IPS DF 6.9 (cell line): Measurements from ENCODE around the gene ME2.
"Not testable (repeated sequence)": the region's sequence is repeated elsewhere in the genome, so short reads cannot be mapped to it uniquely, and the experiment has no call there.

Source experiments
- DNase-seq: peaks from one replicate; pipeline ENCODE4 v3.0.0-alpha.2; 2013; ENCODE audit warnings: low read depth, low spot score
- H3K27ac ChIP-seq: one replicate; pipeline ENCODE4 v1.5.1; 2013; ENCODE audit warnings: low read length, control low read depth
- H3K27me3 ChIP-seq: 2 replicates; pipeline ENCODE4 v1.6.1; 2013; ENCODE audit warnings: mild to moderate bottlenecking, low read length; ENCODE audit not compliant: control insufficient read depth, insufficient read depth
- H3K36me3 ChIP-seq: 2 replicates; pipeline ENCODE4 v1.6.1; 2013; ENCODE audit warnings: low read length; ENCODE audit not compliant: control insufficient read depth, insufficient read depth
- H3K4me1 ChIP-seq: 2 replicates; pipeline ENCODE4 v1.6.1; 2013; ENCODE audit warnings: low read length; ENCODE audit not compliant: control insufficient read depth, insufficient read depth
- H3K4me3 ChIP-seq: 2 replicates; pipeline ENCODE4 v1.5.1; 2013; ENCODE audit warnings: mild to moderate bottlenecking, low read length
- H3K9me3 ChIP-seq: 2 replicates; pipeline ENCODE4 v1.6.1; 2013; ENCODE audit warnings: low read length, inconsistent platforms; ENCODE audit not compliant: control insufficient read depth, insufficient read depth
- WGBS: extraction: QIAGEN DNeasy Blood & Tissue Kit; methylation state at CpG from one replicate; pipeline ENCODE4 v1.1.7; 2013; ENCODE audit warnings: mixed read lengths, missing lambda C conversion rate; ENCODE audit not compliant: insufficient read length, insufficient coverage; 5-methylcytosine and 5-hydroxymethylcytosine counted together

ME2 gene

DNA sequence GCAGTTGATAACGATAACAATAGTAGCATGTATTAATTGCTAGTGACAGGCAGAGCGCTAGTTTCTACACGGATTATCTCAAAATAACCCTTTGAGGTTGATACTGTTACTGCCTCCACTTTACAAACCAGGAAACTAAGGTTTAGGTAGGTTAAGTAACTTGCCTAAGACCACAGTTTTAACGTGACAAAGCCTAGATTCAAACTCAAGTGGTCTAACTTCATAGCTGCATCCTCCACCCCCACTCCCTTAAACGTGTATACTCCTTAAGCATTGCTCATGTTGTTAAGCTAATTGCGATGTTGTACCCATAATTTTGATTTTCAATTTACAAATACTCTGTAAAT, 1.2 kb downstream of the ME2 start:
- no peaks in the 10 kb centered on the region for H3K27me3 ChIP-seq

DNA sequence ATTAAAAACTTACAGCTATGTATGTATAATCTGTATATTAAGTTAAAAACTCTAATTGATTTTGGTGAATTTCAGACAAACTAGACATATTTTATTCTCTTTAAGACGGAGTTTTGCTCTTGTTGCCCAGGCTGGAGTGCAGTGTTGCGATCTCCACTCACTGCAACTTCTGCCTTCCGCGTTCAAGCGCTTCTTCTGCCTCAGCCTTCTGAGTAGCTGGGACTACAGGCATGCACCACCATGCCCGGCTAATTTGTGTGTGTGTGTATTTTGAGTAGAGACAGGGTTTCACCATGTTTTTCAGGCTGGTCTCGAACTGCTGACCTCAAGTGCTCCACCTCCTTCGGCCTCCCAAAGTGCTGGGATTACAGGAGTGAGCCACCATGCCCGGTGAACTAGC, 2.0 kb downstream of the ME2 start:
- H3K27ac ChIP-seq, H3K27me3 ChIP-seq, DNase-seq, H3K36me3 ChIP-seq, H3K4me3 ChIP-seq, H3K4me1 ChIP-seq, H3K9me3 ChIP-seq: not testable (repeated sequence)
- WGBS: no CpG with 5 or more reads among the region's 9 CpGs

More for the DNA sequence above, 1.2 kb downstream of the ME2 start:
- Histone ChIP-seq H3K36me3 (no peaks in the 10 kb centered on the region), H3K9me3 (no peaks in the 10 kb centered on the region), H3K27ac (no peak overlapping the region), H3K4me3 (peak overlapping the region; percentile 74; the same call in 1 of the 2 replicates), H3K4me1 (no peaks in the 10 kb centered on the region; the same call in 1 of the 2 replicates)
- no CpG with 5 or more reads among the region's 6 CpGs for WGBS
- DNase-seq: no peak

DNA sequence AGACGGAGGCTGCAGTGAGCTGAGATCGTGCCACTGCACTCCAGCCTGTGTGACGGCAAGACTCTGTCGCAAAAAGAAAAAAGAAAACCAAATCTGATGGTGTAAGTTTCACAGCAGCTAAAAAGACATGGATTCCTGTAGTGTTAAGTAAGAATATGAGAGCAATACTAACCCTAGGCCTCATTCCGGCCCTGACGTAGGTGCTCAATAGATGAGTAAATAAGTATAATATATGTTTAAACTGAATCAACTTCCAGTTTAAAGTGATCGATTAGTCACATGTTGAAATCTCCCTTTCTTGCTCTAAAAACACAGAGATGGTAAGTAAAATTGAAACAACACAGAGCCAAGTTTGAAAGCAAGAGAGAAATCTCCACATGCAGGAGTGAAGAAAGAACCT, 8.0 kb downstream of the ME2 start:
- Histone ChIP-seq H3K9me3 (no peaks in the 10 kb centered on the region), H3K27ac (no peak overlapping the region), H3K36me3 (no peaks in the 10 kb centered on the region), H3K4me1 (no peaks in the 10 kb centered on the region), H3K4me3 (no peak overlapping the region), H3K27me3 (no peaks in the 10 kb centered on the region)
- no CpG with 5 or more reads among the region's 7 CpGs for WGBS
- no peak for DNase-seq

DNA sequence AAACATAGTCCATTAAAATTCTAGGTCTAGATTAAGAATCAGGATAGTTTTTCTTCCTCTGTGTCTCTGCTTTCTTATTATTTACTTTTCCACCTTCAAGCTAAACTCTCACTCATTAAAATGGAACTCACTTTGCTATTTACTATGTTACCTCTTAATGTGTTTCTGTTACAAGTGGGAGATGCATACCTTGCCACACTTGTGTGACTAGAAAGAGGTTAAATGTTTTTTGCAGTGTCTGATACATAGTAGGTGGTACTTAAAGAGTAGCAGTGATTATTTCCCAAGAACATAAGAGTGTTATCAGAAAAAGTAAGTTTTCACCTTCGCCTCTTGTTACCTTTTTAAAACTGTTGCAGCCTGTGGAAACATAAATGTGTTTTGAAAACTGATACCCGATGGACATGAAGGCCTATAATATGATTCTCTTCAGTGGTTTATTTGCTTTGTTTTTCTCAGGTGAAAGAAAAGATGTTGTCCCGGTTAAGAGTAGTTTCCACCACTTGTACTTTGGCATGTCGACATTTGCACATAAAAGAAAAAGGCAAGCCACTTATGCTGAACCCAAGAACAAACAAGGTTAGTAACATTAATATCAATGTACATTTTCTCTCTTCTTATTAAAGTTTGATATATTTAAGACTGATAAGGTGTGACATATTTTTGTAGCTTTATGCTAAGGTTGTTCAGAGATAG, 16.6 kb downstream of the ME2 start:
- Histone ChIP-seq H3K9me3 (no peaks in the 10 kb centered on the region), H3K27ac (no peak overlapping the region), H3K36me3 (peaks cover 3% of the 10 kb centered on the region; the same call in 1 of the 2 replicates), H3K4me3 (no peak overlapping the region), H3K4me1 (no peaks in the 10 kb centered on the region), H3K27me3 (no peaks in the 10 kb centered on the region)
- DNase-seq: no peak
- no CpG with 5 or more reads among the region's 4 CpGs for WGBS

DNA sequence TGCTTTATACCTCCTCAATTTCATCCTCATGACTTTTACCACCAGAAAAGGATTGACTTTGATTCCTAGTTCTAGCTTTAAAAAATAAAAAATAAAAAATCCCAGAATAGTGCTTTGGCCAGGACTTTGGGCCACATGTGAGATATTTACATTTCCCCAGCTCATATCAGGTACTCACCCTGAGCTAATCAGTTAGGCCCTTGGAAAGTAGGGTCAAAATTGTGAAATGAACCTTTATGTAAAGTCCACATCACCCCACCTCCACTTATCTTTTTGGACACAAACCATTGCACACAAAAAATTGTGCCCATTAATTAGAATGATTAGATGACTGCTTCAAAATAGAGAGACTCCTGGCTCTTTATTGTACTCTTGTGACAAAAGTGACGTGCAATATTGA, 17.2 kb downstream of the ME2 start:
- Histone ChIP-seq H3K27ac (no peak overlapping the region), H3K4me3 (no peak overlapping the region), H3K4me1 (no peaks in the 10 kb centered on the region), H3K27me3 (no peaks in the 10 kb centered on the region), H3K36me3 (peaks cover 3% of the 10 kb centered on the region; the same call in 1 of the 2 replicates), H3K9me3 (no peaks in the 10 kb centered on the region)
- no CpG with 5 or more reads among the region's 1 CpG for WGBS
- DNase-seq: no peak

DNA sequence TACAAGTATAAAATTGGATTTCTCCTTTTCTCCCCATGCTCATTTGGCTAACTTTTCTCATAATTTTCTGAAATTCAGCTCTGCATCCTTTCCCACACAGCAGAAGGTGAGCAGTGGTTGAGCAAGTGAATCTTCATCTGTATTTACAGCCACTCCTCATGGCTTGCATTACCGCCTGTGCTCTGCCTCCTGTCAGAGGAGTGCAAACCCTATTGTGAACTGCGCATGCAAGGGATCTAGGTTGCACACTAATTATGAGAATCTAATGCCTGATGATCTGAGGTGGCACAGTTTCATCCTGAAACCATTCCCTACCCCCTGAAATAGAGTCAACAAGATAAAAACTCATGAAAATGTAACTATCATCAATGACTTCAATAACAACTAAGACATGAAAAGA, 20.0 kb downstream of the ME2 start:
- Histone ChIP-seq H3K36me3 (peaks cover 3% of the 10 kb centered on the region; the same call in 1 of the 2 replicates), H3K4me3 (no peak overlapping the region), H3K27ac (no peak overlapping the region), H3K9me3 (no peaks in the 10 kb centered on the region), H3K4me1 (no peaks in the 10 kb centered on the region), H3K27me3 (no peaks in the 10 kb centered on the region)
- DNase-seq: no peak
- WGBS: no CpG with 5 or more reads among the region's 2 CpGs

DNA sequence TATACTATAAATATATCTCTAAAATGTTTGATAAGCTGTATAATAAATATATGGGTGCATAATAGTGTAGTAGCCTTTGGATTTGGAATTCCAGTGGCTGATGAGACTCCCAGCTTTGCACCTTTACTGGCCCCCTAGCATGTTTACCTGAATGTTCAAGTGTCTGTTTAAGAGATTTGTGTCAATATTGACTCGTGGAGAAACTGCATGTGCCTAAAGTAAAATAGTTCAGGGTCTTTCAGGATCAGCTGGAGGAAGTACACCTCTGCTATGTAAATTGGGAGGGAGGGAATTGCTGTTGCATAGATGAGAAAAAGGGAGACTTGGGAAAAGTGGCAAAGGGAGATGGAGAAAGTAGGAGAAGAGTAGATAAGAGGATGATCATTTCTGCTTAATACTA, 23.9 kb downstream of the ME2 start:
- no peak overlapping the region for H3K27ac ChIP-seq
- WGBS: no CpG with 5 or more reads among the region's 1 CpG
- no peak for DNase-seq
- H3K9me3 ChIP-seq: no peaks in the 10 kb centered on the region; the same call in 1 of the 2 replicates
- no peak overlapping the region for H3K4me3 ChIP-seq
- no peaks in the 10 kb centered on the region for H3K4me1 ChIP-seq
- no peaks in the 10 kb centered on the region for H3K27me3 ChIP-seq
- peaks cover 3% of the 10 kb centered on the region; the same call in 1 of the 2 replicates for H3K36me3 ChIP-seq

DNA sequence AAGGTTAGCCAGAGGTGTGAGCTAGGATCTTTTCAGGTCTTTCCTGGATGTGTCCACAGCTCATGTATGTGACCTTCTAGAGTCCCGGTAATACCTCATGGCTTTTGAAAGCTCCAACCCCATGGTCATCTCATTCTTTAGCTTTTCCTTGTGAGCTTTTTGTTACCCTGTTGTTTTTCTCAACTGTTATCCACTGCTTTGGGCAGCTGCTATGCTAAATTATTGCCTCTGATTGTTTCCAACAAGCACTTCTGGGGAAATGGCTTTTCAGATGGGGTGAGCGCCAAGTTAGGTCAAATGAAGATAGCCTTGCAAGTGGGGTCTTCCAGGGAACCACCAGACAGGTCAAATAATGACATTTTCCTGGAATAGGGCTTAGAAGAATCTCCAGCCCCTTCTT, 27.9 kb downstream of the ME2 start:
- H3K27ac ChIP-seq: no peak overlapping the region
- H3K27me3 ChIP-seq: no peaks in the 10 kb centered on the region
- no peaks in the 10 kb centered on the region for H3K4me1 ChIP-seq
- H3K4me3 ChIP-seq: no peak overlapping the region
- DNase-seq: no peak
- H3K9me3 ChIP-seq: no peaks in the 10 kb centered on the region; the same call in 1 of the 2 replicates
- WGBS: no CpG with 5 or more reads among the region's 2 CpGs
- no peaks in the 10 kb centered on the region for H3K36me3 ChIP-seq

DNA sequence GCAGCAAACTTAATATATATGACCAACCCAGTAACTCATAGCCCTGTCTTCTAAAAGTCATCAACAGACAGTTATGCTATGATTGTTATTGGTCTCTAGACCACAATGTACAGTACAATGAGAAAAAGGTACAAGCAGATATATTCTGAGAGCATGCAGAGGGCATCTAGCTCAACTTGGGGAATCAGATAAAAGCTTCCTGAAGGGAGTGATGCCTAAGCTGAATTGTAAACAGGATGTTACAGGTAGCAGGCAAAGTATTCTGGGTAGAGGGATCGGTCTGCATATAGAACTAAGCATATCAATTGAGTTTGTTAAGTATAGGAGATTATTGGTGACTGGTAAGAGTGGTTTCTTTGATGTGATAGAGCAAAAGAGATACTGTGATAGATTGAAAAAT, 30.3 kb downstream of the ME2 start:
- no peak overlapping the region for H3K4me3 ChIP-seq
- no peaks in the 10 kb centered on the region for H3K27me3 ChIP-seq
- no CpG with 5 or more reads among the region's 1 CpG for WGBS
- H3K4me1 ChIP-seq: no peaks in the 10 kb centered on the region
- no peaks in the 10 kb centered on the region; the same call in 1 of the 2 replicates for H3K36me3 ChIP-seq
- no peaks in the 10 kb centered on the region; the same call in 1 of the 2 replicates for H3K9me3 ChIP-seq
- no peak overlapping the region for H3K27ac ChIP-seq
- DNase-seq: no peak

DNA sequence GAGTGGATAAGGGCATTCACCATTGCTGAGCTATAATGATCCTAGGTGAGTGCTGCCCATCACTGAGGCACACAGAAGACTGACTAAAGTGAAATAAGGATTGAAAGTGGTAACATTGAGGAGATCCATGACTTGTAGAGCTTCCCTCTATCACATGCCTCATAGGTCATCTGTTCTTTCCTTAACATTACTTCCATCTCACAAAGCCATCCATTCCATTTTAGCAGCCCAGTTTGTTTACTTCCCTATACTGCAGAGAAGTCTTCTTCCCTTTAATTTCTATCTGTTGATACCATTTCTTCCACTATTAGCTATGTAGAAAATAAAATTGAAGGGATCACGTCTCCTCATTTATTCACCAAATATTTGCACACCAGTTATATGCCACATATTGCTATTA, 32.1 kb downstream of the ME2 start:
- Histone ChIP-seq H3K27ac (no peak overlapping the region), H3K4me1 (no peaks in the 10 kb centered on the region), H3K9me3 (no peaks in the 10 kb centered on the region; the same call in 1 of the 2 replicates), H3K4me3 (no peak overlapping the region), H3K36me3 (no peaks in the 10 kb centered on the region; the same call in 1 of the 2 replicates), H3K27me3 (no peaks in the 10 kb centered on the region)
- no CpG with 5 or more reads among the region's 1 CpG for WGBS
- DNase-seq: no peak

DNA sequence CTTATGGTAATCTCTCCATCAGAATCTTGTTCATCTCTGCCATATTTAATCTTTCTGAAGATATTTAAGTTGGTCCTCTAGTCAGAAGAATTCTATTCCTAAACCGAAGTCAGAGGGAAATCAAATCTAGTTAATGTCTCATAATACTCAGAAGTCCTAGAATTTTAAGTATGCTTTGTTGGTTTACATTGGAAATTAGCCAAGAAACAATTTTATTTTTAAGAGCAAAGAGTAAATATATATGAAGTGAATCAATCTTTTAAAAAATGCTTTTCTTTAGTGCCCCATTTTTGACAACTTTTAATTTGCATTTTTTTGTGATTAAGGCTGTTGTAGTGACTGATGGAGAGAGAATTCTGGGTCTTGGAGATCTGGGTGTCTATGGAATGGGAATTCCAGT, 38.1 kb downstream of the ME2 start:
- no peaks in the 10 kb centered on the region; the same call in 1 of the 2 replicates for H3K36me3 ChIP-seq
- no peak overlapping the region for H3K4me3 ChIP-seq
- no peak for DNase-seq
- H3K9me3 ChIP-seq: no peaks in the 10 kb centered on the region
- H3K27ac ChIP-seq: no peak overlapping the region
- H3K27me3 ChIP-seq: no peaks in the 10 kb centered on the region
- no peaks in the 10 kb centered on the region for H3K4me1 ChIP-seq
- WGBS: no CpG with 5 or more reads among the region's 1 CpG
